Measurements from ENCODE around the gene PREX1.

PREX1 gene

GRCh38 chr20:48645666-48646065 lies 182.1 kb downstream of the PREX1 start:
- no peak overlapping the region for H3K27ac ChIP-seq (ENCODE audit: low read depth in 2 of 2, low read length in 2 of 2)

GRCh38 chr20:48644286-48644828 lies 183.4 kb downstream of the PREX1 start:
- Histone ChIP-seq H3K27ac (ENCODE audit: low read depth in 2 of 2, low read length in 2 of 2) (no peak overlapping the region), H3K36me3 (ENCODE audit: control insufficient read depth in 2 of 2, insufficient read depth in 2 of 2, low read length in 2 of 2) (peaks cover 19 to 44% of the 10 kb centered on the region in 2 donors), H3K4me3 (ENCODE audit: low read length in 2 of 2) (no peak overlapping the region), H3K27me3 (ENCODE audit: control insufficient read depth in 2 of 2, insufficient read depth in 2 of 2, low read length in 2 of 2) (no peaks in the 10 kb centered on the region), H3K9ac (ENCODE audit: low read depth in 1 of 2, low read length in 2 of 2) (no peak overlapping the region), H3K9me3 (ENCODE audit: control insufficient read depth in 2 of 2, low read length in 2 of 2) (no peaks in the 10 kb centered on the region), H3K4me1 (ENCODE audit: control insufficient read depth in 2 of 2, insufficient read depth in 2 of 2, low read length in 2 of 2) (no peaks in the 10 kb centered on the region)

More at GRCh38 chr20:48645666-48646065, 182.1 kb downstream of the PREX1 start:
- H3K4me1 ChIP-seq (ENCODE audit: control insufficient read depth in 2 of 2, insufficient read depth in 2 of 2, low read length in 2 of 2): no peaks in the 10 kb centered on the region
- H3K9ac ChIP-seq (ENCODE audit: low read depth in 1 of 2, low read length in 2 of 2): no peak overlapping the region
- H3K36me3 ChIP-seq (ENCODE audit: control insufficient read depth in 2 of 2, insufficient read depth in 2 of 2, low read length in 2 of 2): peaks cover 16 to 46% of the 10 kb centered on the region in 2 donors
- H3K4me3 ChIP-seq (ENCODE audit: low read length in 2 of 2): no peak overlapping the region
- H3K27me3 ChIP-seq (ENCODE audit: control insufficient read depth in 2 of 2, insufficient read depth in 2 of 2, low read length in 2 of 2): no peaks in the 10 kb centered on the region
- no peaks in the 10 kb centered on the region for H3K9me3 ChIP-seq (ENCODE audit: control insufficient read depth in 2 of 2, low read length in 2 of 2)

- Histone ChIP-seq H3K36me3 (ENCODE audit: control insufficient read depth in 2 of 2, insufficient read depth in 2 of 2, low read length in 2 of 2) (peaks cover 33 to 48% of the 10 kb centered on the region in 2 donors), H3K9ac (ENCODE audit: low read depth in 1 of 2, low read length in 2 of 2) (no peak overlapping the region)
Observed at GRCh38 chr20:48642105-48642880, 185.5 kb downstream of the PREX1 start.

GRCh38 chr20:48640871-48641270 lies 186.9 kb downstream of the PREX1 start:
- Histone ChIP-seq H3K27me3 (ENCODE audit: control insufficient read depth in 2 of 2, insufficient read depth in 2 of 2, low read length in 2 of 2) (no peaks in the 10 kb centered on the region), H3K27ac (ENCODE audit: low read depth in 2 of 2, low read length in 2 of 2) (no peak overlapping the region), H3K9me3 (ENCODE audit: control insufficient read depth in 2 of 2, low read length in 2 of 2) (no peaks in the 10 kb centered on the region), H3K4me1 (ENCODE audit: control insufficient read depth in 2 of 2, insufficient read depth in 2 of 2, low read length in 2 of 2) (no peaks in the 10 kb centered on the region), H3K36me3 (ENCODE audit: control insufficient read depth in 2 of 2, insufficient read depth in 2 of 2, low read length in 2 of 2) (peaks cover 32 to 44% of the 10 kb centered on the region in 2 donors), H3K4me3 (ENCODE audit: low read length in 2 of 2) (no peak overlapping the region), H3K9ac (ENCODE audit: low read depth in 1 of 2, low read length in 2 of 2) (no peak overlapping the region)

More at GRCh38 chr20:48642105-48642880, 185.5 kb downstream of the PREX1 start:
- no peak overlapping the region for H3K27ac ChIP-seq (ENCODE audit: low read depth in 2 of 2, low read length in 2 of 2)
- H3K4me1 ChIP-seq (ENCODE audit: control insufficient read depth in 2 of 2, insufficient read depth in 2 of 2, low read length in 2 of 2): no peaks in the 10 kb centered on the region
- no peak overlapping the region for H3K4me3 ChIP-seq (ENCODE audit: low read length in 2 of 2)
- H3K27me3 ChIP-seq (ENCODE audit: control insufficient read depth in 2 of 2, insufficient read depth in 2 of 2, low read length in 2 of 2): no peaks in the 10 kb centered on the region
- no peaks in the 10 kb centered on the region for H3K9me3 ChIP-seq (ENCODE audit: control insufficient read depth in 2 of 2, low read length in 2 of 2)

- Histone ChIP-seq H3K4me1 (ENCODE audit: control insufficient read depth in 2 of 2, insufficient read depth in 2 of 2, low read length in 2 of 2) (no peaks in the 10 kb centered on the region), H3K9me3 (ENCODE audit: control insufficient read depth in 2 of 2, low read length in 2 of 2) (no peaks in the 10 kb centered on the region), H3K9ac (ENCODE audit: low read depth in 1 of 2, low read length in 2 of 2) (no peak overlapping the region), H3K4me3 (ENCODE audit: low read length in 2 of 2) (no peak overlapping the region), H3K36me3 (ENCODE audit: control insufficient read depth in 2 of 2, insufficient read depth in 2 of 2, low read length in 2 of 2) (peaks cover 26 to 38% of the 10 kb centered on the region in 2 donors), H3K27ac (ENCODE audit: low read depth in 2 of 2, low read length in 2 of 2) (no peak overlapping the region), H3K27me3 (ENCODE audit: control insufficient read depth in 2 of 2, insufficient read depth in 2 of 2, low read length in 2 of 2) (no peaks in the 10 kb centered on the region)
Observed at GRCh38 chr20:48639899-48640298, 187.9 kb downstream of the PREX1 start.

GRCh38 chr20:48638546-48638945 lies 189.3 kb downstream of the PREX1 start:
- H3K4me3 ChIP-seq (ENCODE audit: low read length in 2 of 2): no peak overlapping the region
- no peak overlapping the region for H3K27ac ChIP-seq (ENCODE audit: low read depth in 2 of 2, low read length in 2 of 2)
- H3K27me3 ChIP-seq (ENCODE audit: control insufficient read depth in 2 of 2, insufficient read depth in 2 of 2, low read length in 2 of 2): no peaks in the 10 kb centered on the region
- no peak overlapping the region for H3K9ac ChIP-seq (ENCODE audit: low read depth in 1 of 2, low read length in 2 of 2)
- H3K4me1 ChIP-seq (ENCODE audit: control insufficient read depth in 2 of 2, insufficient read depth in 2 of 2, low read length in 2 of 2): no peaks in the 10 kb centered on the region
- peaks cover 26 to 37% of the 10 kb centered on the region in 2 donors for H3K36me3 ChIP-seq (ENCODE audit: control insufficient read depth in 2 of 2, insufficient read depth in 2 of 2, low read length in 2 of 2)
- no peaks in the 10 kb centered on the region for H3K9me3 ChIP-seq (ENCODE audit: control insufficient read depth in 2 of 2, low read length in 2 of 2)

- Histone ChIP-seq H3K4me1 (ENCODE audit: control insufficient read depth in 2 of 2, insufficient read depth in 2 of 2, low read length in 2 of 2) (no peaks in the 10 kb centered on the region), H3K27ac (ENCODE audit: low read depth in 2 of 2, low read length in 2 of 2) (no peak overlapping the region), H3K4me3 (ENCODE audit: low read length in 2 of 2) (no peak overlapping the region), H3K36me3 (ENCODE audit: control insufficient read depth in 2 of 2, insufficient read depth in 2 of 2, low read length in 2 of 2) (peaks cover 29 to 35% of the 10 kb centered on the region in 2 donors), H3K9me3 (ENCODE audit: control insufficient read depth in 2 of 2, low read length in 2 of 2) (no peaks in the 10 kb centered on the region), H3K27me3 (ENCODE audit: control insufficient read depth in 2 of 2, insufficient read depth in 2 of 2, low read length in 2 of 2) (no peaks in the 10 kb centered on the region), H3K9ac (ENCODE audit: low read depth in 1 of 2, low read length in 2 of 2) (no peak overlapping the region)
Observed at GRCh38 chr20:48637461-48637860, 190.3 kb downstream of the PREX1 start.

- no peak overlapping the region for H3K9ac ChIP-seq (ENCODE audit: low read depth in 1 of 2, low read length in 2 of 2)
- no peak overlapping the region for H3K27ac ChIP-seq (ENCODE audit: low read depth in 2 of 2, low read length in 2 of 2)
- no peaks in the 10 kb centered on the region for H3K4me1 ChIP-seq (ENCODE audit: control insufficient read depth in 2 of 2, insufficient read depth in 2 of 2, low read length in 2 of 2)
- H3K9me3 ChIP-seq (ENCODE audit: control insufficient read depth in 2 of 2, low read length in 2 of 2): no peaks in the 10 kb centered on the region
- H3K4me3 ChIP-seq (ENCODE audit: low read length in 2 of 2): no peak overlapping the region
- H3K27me3 ChIP-seq (ENCODE audit: control insufficient read depth in 2 of 2, insufficient read depth in 2 of 2, low read length in 2 of 2): no peaks in the 10 kb centered on the region
- H3K36me3 ChIP-seq (ENCODE audit: control insufficient read depth in 2 of 2, insufficient read depth in 2 of 2, low read length in 2 of 2): peaks cover 27 to 38% of the 10 kb centered on the region in 2 donors
Observed at GRCh38 chr20:48636301-48636700, 191.5 kb downstream of the PREX1 start.

GRCh38 chr20:48635791-48636267 lies 192.0 kb downstream of the PREX1 start:
- Histone ChIP-seq H3K27ac (ENCODE audit: low read depth in 2 of 2, low read length in 2 of 2) (no peak overlapping the region), H3K27me3 (ENCODE audit: control insufficient read depth in 2 of 2, insufficient read depth in 2 of 2, low read length in 2 of 2) (no peaks in the 10 kb centered on the region), H3K4me1 (ENCODE audit: control insufficient read depth in 2 of 2, insufficient read depth in 2 of 2, low read length in 2 of 2) (no peaks in the 10 kb centered on the region), H3K9me3 (ENCODE audit: control insufficient read depth in 2 of 2, low read length in 2 of 2) (no peaks in the 10 kb centered on the region), H3K9ac (ENCODE audit: low read depth in 1 of 2, low read length in 2 of 2) (no peak overlapping the region), H3K4me3 (ENCODE audit: low read length in 2 of 2) (no peak overlapping the region), H3K36me3 (ENCODE audit: control insufficient read depth in 2 of 2, insufficient read depth in 2 of 2, low read length in 2 of 2) (peaks cover 25 to 40% of the 10 kb centered on the region in 2 donors)

GRCh38 chr20:48635361-48635760 lies 192.4 kb downstream of the PREX1 start:
- peaks cover 25 to 38% of the 10 kb centered on the region in 2 donors for H3K36me3 ChIP-seq (ENCODE audit: control insufficient read depth in 2 of 2, insufficient read depth in 2 of 2, low read length in 2 of 2)
- no peak overlapping the region for H3K4me3 ChIP-seq (ENCODE audit: low read length in 2 of 2)
- H3K27ac ChIP-seq (ENCODE audit: low read depth in 2 of 2, low read length in 2 of 2): no peak overlapping the region
- H3K27me3 ChIP-seq (ENCODE audit: control insufficient read depth in 2 of 2, insufficient read depth in 2 of 2, low read length in 2 of 2): no peaks in the 10 kb centered on the region
- no peaks in the 10 kb centered on the region for H3K4me1 ChIP-seq (ENCODE audit: control insufficient read depth in 2 of 2, insufficient read depth in 2 of 2, low read length in 2 of 2)
- no peaks in the 10 kb centered on the region for H3K9me3 ChIP-seq (ENCODE audit: control insufficient read depth in 2 of 2, low read length in 2 of 2)
- no peak overlapping the region for H3K9ac ChIP-seq (ENCODE audit: low read depth in 1 of 2, low read length in 2 of 2)

All from mucosa of rectum (tissue), 2 donors.